GM18502 (cell line): ENCODE measurements around the gene OPTC.
"Not testable (repeated sequence)": the region's sequence is repeated elsewhere in the genome, so short reads cannot be mapped to it uniquely, and the experiment has no call there.

ENCODE experiments used
- ATAC-seq: cut with Tn5 transposase; IDR thresholded peaks from one replicate; pipeline ENCODE4 v1.9.1; 2021; ENCODE audit warnings: mild to moderate bottlenecking; ENCODE audit not compliant: unreplicated experiment, poor library complexity

The OPTC gene

DNA sequence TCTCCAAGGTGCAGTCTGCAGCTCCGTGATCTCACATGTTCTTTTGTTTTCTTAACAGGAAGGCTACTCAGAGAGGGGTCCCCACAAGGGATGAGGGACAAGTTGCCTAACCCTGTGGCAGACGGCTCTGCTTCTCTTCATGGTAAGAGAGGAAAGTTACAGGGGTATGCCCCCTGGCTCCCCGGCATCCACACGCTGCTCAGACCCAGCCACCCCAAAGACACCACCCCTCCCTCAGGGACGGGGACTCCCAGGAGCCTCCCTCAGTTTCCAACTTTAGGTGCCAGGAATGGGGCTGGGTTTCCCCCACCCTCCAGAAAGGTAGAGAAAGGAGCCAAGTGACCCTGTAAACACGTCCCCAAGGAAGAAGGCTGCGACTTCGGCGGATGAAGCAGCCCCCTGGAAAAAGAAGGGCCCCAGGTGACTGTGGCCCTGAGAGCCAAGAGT is 19.7 kb downstream of the OPTC start:
- no peak for ATAC-seq

GRCh38 chr1:203516184-203516583 is 22.2 kb downstream of the OPTC start:
- ATAC-seq, result no peak

- ATAC-seq, result no peak
Measured at GRCh38 chr1:203516906-203517305, 23.0 kb downstream of the OPTC start.

DNA sequence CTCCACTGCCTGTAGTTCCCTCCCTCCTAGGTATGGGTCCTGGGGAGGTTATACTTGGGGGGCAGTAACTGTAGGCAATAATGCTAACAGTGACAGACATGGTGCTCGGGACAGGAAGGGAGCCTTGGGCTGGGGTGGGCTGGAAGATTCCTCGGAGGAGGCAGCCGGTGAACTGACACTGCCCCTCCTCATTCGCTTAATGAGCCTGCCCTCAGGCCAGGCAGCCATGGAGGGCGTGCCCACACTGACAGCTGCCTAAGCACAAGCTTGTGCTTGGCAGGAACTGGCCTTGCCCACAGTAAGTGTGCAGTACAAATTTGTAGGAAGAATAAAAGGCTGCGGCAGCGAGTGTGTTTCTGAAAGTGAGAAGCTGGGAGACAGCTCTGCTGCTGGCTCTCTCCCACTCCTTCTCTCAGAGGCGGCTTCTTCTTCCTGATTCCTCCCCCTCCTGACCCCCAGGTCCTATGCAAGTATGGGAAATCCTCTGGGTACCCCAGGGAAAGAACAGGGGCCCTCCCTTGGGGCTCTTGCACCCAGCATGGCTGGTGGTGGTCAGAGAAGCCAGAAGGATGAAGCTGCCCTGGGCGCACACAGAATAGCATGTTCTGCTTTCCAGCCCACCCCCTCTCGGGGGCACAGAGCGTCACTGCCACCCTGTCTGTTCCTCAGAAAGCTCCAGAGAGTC is 23.6 kb downstream of the OPTC start:
- no peak for ATAC-seq

DNA sequence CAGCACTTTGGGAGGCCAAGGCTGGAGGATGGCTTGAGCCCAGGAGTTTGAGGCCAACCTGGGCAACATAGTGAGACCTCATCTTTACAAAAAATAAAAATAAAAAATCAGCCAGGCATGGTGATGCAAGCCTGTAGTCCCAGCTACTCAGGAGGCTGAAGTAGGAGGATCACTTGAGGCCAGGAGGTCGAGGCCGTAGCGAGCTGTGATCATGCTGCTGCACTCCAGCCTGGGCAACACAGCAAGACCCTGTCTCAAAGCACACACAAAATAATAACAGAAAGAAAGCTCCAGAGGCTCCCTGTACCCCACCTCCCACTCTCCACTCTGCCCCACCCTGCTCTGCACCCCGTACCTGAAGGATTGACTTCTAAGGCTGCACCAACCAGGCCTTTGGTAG is 24.2 kb downstream of the OPTC start:
- ATAC-seq, result not testable (repeated sequence)

- no peak for ATAC-seq
Measured at GRCh38 chr1:203518541-203518940, 24.6 kb downstream of the OPTC start.

DNA sequence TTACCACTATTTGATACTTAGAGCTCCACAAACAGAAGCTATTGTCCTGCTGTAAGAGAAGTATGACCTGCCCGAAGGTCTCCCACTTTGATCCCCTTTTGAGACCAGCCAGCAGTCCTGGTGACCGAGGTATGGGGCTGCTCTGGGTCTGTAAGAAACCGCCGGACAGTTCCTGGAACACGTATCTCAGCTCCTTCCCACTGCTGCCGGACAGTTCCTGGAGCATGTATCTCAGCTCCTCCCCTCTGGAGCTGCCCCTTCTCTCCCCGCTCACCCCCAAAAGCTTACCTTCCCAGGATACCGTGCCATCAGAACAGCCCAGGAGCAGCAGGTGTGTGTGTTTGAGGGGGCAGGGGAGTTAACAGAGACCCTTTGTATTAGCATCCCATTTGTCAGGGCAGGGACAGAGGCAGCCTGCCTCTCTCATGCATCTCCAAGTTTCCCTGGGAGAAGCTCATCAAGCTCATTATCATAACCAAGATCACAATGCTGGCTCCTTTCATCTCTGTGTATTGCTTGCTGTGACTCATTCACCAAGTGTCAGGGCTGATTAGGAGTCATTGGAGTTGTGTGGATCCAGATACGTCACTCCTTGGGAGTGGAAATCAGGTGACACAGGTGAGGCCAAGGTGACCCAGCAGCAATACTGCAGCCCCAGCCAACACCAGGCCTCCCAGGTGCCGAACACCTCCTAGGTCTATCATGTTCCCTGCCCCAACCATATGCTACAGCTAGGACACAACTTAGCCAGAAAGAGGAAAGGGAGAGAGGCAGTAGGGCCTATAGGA is 25.3 kb downstream of the OPTC start:
- ATAC-seq, result no peak

DNA sequence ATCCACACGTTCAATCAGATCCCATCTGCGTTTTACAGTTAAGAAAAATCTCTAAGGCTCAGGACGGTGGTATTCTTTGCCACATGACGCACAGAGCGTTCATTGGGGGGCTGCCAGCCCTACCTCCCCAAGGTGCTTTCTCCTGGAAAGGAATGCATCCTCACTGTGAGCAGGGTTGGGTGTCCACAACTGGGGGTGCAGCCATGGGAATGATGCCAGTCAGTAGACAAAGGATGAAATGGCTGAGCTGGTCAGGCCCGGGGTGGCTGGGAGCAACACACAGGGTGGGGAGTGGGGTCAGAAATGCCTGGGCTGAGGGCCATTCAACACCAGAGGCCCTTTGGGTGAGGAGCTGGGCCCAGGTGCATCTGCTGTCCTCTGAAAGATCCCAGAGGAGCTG is 25.9 kb downstream of the OPTC start:
- ATAC-seq, result no peak

- no peak for ATAC-seq
Measured at GRCh38 chr1:203520315-203520714, 26.4 kb downstream of the OPTC start.

DNA sequence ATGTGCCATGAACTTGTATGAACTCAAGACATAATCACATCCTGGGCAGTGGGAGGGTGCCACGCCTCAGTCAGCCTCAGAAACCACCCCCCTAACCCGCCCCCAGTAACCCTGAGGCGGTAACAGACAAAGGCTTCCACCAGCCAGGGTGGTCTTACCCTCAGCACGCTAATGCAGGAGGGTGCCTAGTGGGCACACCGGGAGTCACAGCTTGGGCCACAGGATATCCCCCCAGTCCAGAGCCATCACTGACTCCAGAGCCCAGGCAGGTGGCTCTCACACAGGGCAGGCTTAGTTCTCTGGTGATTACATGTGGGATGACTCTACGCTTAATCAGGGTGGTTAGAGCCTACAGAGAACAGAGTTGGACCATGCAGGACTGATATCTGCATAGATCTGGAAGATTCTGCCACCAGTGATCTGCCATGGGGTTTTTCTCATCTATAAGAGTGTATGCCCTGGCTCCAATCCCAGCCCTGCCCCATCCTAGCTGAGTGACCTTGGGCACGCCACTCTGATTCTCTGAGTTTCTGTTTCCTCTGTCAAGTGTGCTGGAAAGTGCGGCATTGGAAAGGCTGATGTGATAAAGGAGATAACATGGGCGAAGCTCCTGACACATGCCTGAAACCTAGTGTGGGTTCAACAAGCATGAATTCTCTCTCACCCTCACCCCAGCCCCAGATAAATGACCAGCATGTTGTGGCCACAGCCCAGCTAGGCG is 27.3 kb downstream of the OPTC start:
- ATAC-seq, result no peak

- ATAC-seq, result no peak
Measured at GRCh38 chr1:203521812-203522211, 27.9 kb downstream of the OPTC start.

DNA sequence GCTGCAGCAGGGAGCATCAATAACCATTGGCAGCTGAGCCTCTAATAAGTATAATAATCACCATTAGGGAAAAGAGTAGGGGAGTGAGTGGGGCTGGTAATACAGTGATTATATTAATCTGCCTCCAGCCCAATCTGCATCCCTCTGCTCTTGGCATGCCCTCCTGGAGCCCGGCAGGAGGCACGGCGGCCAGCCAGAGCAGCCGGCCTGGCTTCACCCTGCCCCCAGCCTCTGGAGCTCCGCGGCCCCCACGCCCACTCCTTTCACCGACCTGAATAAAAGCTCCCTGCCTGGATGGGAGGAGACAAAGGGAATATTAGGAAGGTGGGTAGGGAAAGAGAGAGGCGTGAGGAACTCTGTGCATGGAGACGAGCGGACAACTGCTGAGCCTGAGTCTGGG is 28.3 kb downstream of the OPTC start:
- no peak for ATAC-seq

GRCh38 chr1:203523667-203524066 is 29.7 kb downstream of the OPTC start:
- no peak for ATAC-seq

GRCh38 chr1:203524152-203524551 is 30.2 kb downstream of the OPTC start:
- no peak for ATAC-seq

DNA sequence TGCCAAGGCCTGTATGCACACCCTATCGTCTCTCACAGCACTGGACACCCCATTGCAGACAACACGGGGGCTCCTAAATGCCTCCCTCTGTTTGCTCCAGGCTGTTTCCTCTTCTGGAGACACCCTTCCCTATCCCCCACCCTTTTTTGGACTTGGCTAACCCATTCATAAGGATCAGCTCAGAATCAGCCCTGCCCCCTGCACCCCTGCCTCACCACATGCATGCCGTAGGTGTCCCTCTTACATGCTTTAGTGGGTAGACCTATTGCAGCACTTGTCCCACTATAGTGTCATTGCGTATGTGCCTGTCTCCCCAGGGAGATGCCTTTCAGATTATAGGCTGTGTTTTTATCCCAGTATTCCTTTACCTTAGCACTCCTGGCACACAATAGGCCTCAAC is 30.9 kb downstream of the OPTC start:
- ATAC-seq, result no peak

DNA sequence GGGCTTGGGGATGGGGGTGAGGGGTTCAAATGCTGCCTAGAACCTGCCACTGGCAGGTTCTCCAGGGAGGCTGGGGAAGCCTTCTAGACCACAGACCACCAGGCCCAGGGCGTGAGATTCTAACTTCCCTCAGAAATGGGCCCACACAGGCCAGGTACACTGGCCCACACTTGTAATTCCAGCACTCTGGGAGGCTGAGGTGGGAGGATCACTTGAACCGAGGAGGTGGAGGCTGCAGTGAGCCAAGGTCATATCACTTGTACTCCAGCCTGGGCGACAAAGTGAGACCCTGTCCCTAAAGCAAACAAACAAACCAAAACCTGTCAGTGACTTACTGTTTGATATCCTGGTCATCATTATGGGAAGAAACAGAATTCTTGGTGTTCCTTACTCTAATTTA is 31.7 kb downstream of the OPTC start:
- no peak for ATAC-seq

DNA sequence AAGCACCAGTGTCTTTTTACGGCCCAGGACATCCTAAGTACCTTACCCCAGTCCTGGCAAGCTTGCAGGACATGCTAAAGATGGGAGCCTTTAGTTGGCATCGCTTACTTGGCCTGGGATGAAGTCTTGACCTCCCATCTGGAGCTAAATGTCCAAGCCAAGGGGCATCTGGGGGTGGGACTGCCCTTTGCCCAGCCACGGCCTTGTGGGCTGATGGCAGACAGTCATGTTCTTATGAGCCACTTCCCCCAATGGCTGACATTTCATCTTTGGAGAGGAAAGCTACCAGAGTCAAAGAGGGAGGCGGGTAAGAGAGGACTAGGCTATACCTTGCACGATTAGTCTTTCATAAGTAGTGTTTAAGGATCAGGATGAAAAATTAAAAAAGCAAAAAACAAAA is 32.2 kb downstream of the OPTC start:
- ATAC-seq, result no peak

DNA sequence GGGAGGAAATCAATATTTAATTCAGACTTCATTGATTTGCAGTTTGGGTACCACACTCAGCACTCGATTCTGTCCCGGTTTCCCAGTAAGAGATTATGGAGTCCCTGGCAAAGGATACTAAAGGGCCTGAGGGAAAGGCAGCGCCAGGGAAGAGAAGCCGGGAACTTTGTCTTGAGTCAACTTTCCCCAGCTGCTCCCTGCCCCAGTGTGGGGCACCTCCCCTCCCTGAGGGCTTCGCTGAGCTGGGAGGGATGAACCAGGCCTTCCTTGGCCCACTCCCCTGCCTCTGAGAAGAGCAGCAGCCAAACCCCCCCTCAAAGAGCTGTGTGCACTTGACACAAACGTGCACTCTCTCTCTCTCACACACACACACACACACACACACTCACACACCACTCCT is 32.6 kb downstream of the OPTC start:
- ATAC-seq, result no peak

DNA sequence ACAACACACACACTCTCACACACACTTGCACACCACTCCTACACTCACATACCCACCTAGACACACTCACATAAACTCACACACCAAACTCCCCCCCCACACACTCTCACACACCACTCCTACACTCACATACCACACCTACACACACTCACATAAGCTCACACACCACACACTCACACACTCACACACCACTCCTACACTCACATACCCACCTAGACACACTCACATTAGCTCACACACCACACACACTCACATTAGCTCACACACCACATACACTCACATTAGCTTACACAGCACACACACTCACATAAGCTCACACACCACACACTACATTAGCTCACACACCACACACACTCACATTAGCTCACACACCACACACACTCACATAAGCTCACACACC is 33.1 kb downstream of the OPTC start:
- no peak for ATAC-seq

GRCh38 chr1:203528063-203528462 is 34.1 kb downstream of the OPTC start:
- no peak for ATAC-seq
